ENCODE data around the gene UCK1.
"Not testable (repeated sequence)": the region's sequence is repeated elsewhere in the genome, so short reads cannot be mapped to it uniquely, and the experiment has no call there.

Gene UCK1

DNA sequence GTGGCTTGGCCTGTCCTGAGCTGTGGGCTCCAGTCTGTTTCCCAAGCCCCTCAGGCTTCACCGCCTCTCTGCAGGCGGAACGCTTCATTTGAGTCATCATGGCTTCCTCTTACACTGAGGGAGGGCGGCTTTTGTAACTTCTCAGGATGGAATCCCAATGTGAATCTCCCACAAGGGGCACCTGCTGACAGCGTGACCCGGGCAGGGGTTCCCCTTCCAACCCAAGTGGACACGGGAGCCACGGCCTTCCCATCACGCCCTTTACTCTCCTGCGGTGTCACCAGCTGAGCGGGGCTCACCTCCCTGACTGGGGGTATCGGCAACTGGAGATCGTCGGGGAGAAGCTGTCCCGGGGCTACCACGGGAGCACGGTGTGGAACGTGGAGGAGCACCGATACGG is 12.5 kb downstream of the UCK1 start:
- CTCF ChIA-PET: no interaction called here
- TF ChIP-seq CTCF (IDR thresholded peaks at IDR 0.05; ENCODE audit: control extremely low read depth, extremely low read depth, low read depth, missing control alignments): no peak
- DNase-seq (ENCODE audit: extremely low spot score): no peak
- POLR2A ChIA-PET: interaction anchor here (0.6 kb wide), 1 partner anchor 29 kb away, joined by 5 read pairs; no protein-coding TSS in a partner anchor

DNA sequence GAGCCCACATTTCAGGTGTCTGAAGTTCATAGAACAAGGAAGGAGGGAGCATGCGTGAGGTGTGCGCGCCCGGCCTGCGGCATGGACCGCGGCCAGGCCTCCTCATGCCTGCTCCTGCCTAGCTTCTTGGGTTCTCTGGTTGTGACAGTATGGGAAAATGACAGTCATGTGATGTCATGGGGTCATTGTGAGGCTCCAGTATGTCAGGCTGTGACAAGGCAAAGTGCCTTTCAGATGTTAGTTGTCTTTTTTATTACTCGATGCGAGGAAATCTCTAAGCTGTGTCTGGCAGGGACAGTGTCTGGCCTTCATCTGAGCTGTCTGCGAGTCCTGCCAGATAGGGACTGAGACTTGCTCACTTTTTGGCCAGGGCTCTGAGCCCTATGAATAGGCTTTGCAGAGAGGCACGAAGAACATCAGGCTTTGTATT is 13.3 kb downstream of the UCK1 start:
- POLR2A ChIA-PET: no interaction called here
- TF ChIP-seq CTCF (IDR thresholded peaks at IDR 0.05; ENCODE audit: control extremely low read depth, extremely low read depth, low read depth, missing control alignments): no peak
- CTCF ChIA-PET: no interaction called here
- no peak for DNase-seq (ENCODE audit: extremely low spot score)

- ChIA-PET CTCF (no interaction called here), POLR2A (no interaction called here)
- TF ChIP-seq CTCF (IDR thresholded peaks at IDR 0.05; ENCODE audit: control extremely low read depth, extremely low read depth, low read depth, missing control alignments): no peak
- no peak for DNase-seq (ENCODE audit: extremely low spot score)
Observed at GRCh38 chr9:131516930-131517329, 14.1 kb downstream of the UCK1 start.

DNA sequence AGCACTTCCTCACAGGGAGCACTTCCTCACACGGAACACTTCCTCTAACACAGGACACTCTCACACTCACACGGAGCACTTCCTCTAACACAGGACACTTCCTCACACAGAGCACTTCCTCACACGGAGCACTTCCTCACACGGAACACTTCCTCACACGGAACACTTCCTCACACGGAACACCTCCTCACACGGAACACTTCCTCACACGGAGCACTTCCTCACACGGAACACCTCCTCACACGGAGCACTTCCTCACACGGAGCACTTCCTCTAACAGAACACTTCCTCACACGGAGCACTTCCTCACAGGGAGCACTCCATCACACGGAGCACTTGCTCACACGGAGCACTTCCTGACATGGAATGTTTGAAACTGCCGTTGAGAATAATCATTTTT is 15.0 kb downstream of the UCK1 start:
- ChIA-PET CTCF (no interaction called here), POLR2A (no interaction called here)
- no peak for DNase-seq (ENCODE audit: extremely low spot score)
- TF ChIP-seq CTCF (IDR thresholded peaks at IDR 0.05; ENCODE audit: control extremely low read depth, extremely low read depth, low read depth, missing control alignments): no peak

DNA sequence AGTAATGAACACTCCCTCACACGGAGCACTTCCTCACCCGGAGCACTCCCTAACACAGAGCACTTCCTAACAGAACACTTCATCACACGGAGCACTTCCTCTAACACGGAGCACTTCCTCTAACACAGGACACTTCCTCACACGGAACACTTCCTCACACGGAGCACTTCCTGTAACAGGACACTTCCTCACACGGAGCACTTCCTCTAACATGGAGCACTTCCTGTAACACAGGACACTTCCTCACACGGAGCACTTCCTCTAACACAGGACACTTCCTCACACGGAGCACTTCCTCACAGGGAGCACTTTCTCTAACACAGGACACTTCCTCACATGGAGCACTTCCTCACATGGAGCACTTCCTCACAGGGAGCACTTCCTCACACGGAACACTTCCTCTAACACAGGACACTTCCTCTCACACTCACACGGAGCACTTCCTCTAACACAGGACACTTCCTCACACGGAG is 15.5 kb downstream of the UCK1 start:
- POLR2A ChIA-PET; CTCF ChIA-PET; DNase-seq (ENCODE audit: extremely low spot score): not testable (repeated sequence)

DNA sequence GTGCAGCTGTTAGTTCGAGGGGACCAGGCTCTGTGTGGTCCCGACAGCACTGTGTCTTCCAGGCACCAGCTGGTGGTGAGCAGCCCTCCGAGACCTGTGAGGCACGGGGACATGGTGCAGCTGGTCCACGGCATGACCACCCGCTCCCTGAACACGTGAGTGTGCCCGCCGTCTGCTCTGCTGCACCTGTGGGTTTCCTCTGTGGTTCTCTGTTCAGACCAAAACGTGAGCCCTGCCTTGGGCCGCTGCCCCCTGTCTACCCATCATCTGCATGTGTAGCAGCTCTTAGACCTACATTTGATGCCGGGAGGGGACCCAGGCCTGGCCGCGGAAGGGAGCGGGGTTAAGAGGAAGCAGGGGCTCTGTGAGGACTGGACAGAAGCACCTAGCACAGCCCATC is 17.9 kb downstream of the UCK1 start:
- ChIA-PET CTCF (interaction anchor here (1.3 kb wide), 1 partner anchor 14 kb away, joined by 3 read pairs; no protein-coding TSS in a partner anchor), POLR2A (no interaction called here)
- no peak for TF ChIP-seq CTCF (IDR thresholded peaks at IDR 0.05; ENCODE audit: control extremely low read depth, extremely low read depth, low read depth, missing control alignments)
- no peak for DNase-seq (ENCODE audit: extremely low spot score)

DNA sequence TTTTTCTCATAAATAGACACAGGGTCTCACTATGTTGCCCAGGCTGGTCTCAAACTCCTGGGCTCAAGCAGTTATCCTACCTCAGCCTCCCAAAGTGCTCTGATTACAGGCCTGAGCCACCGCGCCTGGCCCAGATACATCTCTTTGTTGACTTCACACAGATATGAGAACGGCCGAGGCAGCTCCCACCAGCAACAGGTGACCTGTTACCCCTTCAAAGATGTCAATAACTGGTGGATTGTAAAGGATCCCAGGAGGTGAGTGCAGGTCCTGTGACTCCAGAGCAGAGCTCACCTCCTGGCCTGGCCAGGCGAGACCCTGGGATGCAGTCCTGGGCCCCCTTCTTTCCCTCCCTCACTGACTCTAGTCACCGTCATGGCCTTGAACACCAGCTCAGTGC is 19.2 kb downstream of the UCK1 start:
- CTCF ChIA-PET: interaction anchor here (0.8 kb wide), 1 partner anchor 34 kb away, joined by 3 read pairs; no protein-coding TSS in a partner anchor
- POLR2A ChIA-PET: interaction anchor here (0.9 kb wide), 1 partner anchor 11 kb away, joined by 3 read pairs; no protein-coding TSS in a partner anchor
- no peak for DNase-seq (ENCODE audit: extremely low spot score)
- TF ChIP-seq CTCF (IDR thresholded peaks at IDR 0.05; ENCODE audit: control extremely low read depth, extremely low read depth, low read depth, missing control alignments): no peak
